NCI-H187 (cell line): ENCODE results near the gene ZMYM3.

Source experiments
- DNase-seq, 2 experiments: peaks; one replicate each; lab custom pipeline; 2025; lab: John Stamatoyannopoulos, UW

Gene ZMYM3

DNA sequence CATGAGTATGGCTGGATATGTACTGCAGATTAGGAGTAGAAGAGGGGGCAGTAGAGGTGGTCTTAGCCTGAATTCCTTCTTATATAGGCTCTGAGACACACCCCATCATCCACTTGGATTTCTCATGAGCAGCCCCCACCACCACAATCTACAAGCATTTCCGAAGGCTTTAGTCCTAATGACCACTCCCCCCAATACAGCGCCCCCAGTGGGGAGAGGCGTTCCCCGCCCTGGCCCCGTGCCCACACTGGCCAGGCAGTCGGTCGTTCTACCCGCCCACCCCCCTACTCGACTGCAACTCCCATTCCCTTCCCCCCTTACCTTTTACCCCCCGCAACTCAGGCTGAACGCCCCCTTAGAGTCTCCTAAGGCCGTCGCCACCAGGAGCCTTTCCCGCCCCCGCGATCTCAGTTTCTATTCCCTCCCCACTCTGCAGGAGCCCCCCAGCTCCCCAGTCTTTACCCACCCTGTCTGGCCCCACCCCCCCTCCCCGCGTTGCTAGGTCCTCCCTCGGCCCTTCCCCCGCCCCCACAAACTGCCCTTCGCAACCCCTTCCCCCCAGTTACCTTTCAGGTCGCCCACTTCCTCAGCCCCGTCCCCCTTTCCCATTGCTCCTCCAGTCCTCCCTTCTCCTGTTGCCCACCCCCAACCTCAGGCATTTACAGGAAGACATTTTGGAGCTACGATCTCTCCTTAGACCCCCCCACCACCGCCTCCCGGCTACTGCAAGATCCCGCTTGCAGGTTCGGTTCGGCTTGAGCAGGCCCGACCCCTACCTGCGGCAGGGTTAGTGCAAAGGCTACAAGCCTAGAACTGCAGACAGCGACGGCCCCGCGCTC lies 468 bp downstream of the ZMYM3 start:
- no peak for DNase-seq

DNA sequence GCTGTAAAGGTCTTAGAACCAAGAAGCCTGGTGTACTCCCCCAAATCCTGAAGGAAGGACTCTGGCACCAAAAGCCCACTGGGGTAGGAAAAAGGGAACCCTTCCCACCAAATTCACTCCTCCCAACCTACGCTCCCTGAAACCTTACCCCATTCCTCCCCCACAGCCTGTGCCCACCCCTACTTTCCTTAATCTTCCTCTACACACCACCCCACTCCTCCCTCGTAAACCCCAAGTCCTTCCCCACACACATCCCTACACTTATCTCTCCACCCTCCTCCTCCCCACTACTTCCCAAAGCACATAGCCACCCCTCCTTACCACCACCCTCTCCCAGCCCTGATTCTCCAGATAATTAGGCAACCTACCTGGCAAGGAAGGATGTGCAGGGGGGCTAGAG lies 1.7 kb downstream of the ZMYM3 start:
- no peak for DNase-seq

- no peak for DNase-seq
Observed at GRCh38 chrX:71251466-71251973, 2.4 kb downstream of the ZMYM3 start.

DNA sequence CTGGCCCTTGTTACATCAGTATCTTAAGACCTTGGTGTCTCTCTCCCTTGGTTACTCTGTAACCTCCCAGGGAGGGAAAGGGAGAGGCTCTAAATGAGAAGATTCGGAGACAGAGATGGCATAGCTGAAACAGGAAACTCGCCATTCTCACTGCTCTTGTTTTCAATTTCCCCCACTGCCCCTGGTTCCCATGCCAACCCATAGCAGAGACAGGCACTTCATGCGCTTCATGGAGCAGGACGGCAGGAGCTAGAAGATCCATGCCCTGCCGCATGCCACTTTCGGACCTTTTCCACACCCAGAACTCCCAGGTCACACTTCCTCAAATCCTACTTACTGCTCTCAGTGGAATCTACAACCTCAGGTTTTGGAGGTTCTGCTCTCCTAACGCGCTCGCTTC lies 3.1 kb downstream of the ZMYM3 start:
- DNase-seq, result no peak

GRCh38 chrX:71245159-71245558 lies 8.8 kb downstream of the ZMYM3 start:
- DNase-seq, result no peak

GRCh38 chrX:71244359-71245128 lies 9.4 kb downstream of the ZMYM3 start:
- DNase-seq, result no peak

GRCh38 chrX:71241301-71241700 lies 12.6 kb downstream of the ZMYM3 start:
- no peak for DNase-seq

DNA sequence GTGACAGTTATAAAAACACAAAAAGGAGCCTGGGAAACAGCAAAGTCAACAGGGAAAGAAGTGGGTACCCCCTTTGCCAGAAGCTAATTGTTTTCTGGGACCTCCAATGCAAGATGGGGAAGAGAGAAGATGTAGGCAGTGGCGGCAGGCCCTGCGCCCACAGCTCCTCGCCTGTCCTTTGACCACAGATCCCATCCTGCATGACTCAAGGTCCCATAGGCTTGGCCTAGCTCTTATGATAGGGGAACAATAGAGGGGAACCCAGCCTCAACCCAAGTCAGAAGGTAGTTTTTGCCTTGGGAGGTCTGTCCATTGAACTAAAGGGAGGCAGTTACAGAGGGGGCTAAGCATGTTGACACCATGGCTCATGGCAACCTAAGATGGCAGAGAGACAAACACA lies 14.2 kb downstream of the ZMYM3 start:
- DNase-seq, result no peak

DNA sequence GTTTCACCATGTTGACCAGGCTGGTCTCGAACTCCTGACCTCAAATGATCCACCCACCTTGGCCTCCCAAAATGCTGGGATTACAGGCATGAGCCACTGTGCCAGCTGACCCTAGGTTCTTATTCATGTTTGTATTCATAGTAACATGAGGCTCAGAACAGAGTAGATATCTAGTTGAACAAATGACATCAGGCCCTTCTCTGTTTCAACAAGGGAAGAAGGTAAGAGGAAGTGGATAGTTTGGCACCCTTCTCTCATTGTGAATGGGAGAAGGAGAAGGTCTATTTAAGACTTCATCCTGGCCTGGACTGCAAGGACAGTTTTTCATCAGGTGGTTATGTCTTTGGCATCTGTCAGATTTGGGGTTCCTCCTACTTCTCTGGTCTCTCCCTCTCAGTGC lies 17.1 kb downstream of the ZMYM3 start:
- no peak for DNase-seq

- DNase-seq, result no peak
Observed at GRCh38 chrX:71235482-71235881, 18.5 kb downstream of the ZMYM3 start.

- no peak for DNase-seq
Observed at GRCh38 chrX:71228063-71228642, 25.8 kb downstream of the ZMYM3 start.

DNA sequence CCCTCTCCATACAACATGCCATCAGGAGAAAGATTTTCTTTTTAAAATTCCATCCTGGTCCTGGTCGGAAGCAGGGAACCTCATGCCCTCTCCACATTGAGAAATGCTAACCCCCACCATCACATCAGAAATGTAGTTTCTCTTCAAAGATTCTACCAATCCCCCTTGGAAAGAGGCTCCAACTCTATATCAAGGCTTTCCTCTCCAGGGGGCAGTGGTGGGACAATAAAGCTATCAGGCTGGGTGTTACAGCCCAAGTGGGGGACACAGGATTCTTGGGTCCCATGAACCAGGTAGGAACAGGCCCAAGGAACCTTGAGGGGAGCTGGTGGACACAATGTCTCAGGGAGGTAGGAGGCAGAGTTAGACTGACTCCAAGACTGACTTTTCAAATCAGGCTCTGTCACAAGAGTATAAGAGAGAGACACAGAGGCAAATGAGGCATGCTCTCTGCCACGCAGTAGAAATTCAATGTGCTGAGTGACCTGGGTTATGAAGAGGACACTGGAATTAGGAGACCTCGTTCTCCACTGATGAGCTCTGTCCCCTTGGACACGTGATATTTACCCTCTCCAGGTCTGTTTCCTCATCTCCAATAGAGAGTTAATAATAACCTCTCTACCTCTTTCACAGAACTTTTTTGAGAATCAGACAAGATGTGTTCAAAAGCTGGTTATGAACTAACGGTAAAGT lies 26.4 kb downstream of the ZMYM3 start:
- DNase-seq, result no peak

DNA sequence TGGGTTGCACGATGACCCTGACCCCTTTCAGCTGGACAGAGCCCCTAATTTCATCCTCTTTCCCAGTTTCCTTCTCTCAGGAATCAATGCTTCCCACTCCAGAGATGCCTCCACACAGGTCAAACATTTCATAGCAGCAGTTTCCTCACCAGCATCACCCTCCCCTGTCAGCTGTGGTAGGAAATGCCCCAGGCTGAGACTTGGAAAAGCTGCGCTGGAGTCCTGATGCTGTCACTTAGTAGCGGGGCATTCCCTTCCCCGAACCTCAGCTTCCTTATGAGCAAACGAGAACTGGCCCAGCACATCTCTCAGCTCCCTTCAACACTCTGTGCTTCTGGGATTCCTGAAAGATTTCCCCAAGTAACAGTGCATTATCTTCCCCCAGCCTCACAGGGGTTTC lies 28.3 kb downstream of the ZMYM3 start:
- DNase-seq, result no peak

DNA sequence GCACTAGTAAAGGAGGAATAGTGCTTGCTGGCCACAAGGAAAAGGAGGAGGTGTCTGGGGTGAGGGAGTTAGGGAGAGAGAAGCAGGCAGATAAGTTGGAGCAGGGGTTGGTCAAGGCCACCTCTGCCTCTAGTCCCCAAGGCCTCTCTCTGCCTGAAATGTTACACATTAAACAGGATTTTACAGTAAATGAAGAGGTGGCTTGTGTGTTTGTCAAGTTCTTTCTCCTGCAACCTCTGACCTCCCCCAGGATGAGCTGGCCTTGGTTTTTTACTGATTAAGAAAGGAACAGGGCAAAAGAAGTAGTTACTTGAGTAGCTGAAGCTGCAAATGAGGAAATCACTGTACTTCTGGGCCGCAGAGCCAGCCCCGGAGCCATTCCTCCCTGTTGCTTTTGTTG lies 28.9 kb downstream of the ZMYM3 start:
- no peak for DNase-seq

DNA sequence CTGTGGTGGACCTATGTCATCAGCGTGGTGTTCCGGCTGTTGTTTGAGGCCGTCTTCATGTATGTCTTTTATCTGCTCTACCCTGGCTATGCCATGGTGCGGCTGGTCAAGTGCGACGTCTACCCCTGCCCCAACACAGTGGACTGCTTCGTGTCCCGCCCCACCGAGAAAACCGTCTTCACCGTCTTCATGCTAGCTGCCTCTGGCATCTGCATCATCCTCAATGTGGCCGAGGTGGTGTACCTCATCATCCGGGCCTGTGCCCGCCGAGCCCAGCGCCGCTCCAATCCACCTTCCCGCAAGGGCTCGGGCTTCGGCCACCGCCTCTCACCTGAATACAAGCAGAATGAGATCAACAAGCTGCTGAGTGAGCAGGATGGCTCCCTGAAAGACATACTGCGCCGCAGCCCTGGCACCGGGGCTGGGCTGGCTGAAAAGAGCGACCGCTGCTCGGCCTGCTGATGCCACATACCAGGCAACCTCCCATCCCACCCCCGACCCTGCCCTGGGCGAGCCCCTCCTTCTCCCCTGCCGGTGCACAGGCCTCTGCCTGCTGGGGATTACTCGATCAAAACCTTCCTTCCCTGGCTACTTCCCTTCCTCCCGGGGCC lies 29.7 kb downstream of the ZMYM3 start:
- DNase-seq, result no peak

DNA sequence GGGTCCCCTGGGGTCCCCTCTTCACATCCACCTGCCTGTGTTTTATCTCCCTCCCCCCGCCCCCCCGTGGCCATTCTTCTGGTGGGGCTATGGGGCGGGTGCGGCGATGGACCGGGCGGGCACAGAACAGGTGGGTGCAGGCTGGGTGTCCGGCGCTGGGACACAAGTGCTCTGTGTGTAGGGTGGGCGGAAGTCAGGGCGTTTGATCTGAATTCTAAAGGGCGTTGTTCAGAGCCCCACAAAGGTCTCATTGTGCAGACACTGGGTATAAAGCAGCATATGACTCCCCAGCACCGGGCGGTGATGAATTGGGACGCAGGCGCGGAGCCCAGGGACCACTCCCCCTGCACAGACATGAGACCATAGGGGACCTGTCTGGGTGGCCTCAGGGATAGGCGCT lies 31.0 kb downstream of the ZMYM3 start, which contains the start of gene GJB1:
Gene GJB1 (plus strand): TSS at position 296 of the 400 bp plus-strand sequence. CDS start 484 bp downstream, outside the sequence.
- no peak for DNase-seq

- DNase-seq, result no peak
Observed at GRCh38 chrX:71221145-71221544, 32.8 kb downstream of the ZMYM3 start.

GRCh38 chrX:71217298-71217697 lies 36.6 kb downstream of the ZMYM3 start:
- no peak for DNase-seq

- DNase-seq, result no peak
Observed at GRCh38 chrX:71216485-71216884, 37.5 kb downstream of the ZMYM3 start.

DNA sequence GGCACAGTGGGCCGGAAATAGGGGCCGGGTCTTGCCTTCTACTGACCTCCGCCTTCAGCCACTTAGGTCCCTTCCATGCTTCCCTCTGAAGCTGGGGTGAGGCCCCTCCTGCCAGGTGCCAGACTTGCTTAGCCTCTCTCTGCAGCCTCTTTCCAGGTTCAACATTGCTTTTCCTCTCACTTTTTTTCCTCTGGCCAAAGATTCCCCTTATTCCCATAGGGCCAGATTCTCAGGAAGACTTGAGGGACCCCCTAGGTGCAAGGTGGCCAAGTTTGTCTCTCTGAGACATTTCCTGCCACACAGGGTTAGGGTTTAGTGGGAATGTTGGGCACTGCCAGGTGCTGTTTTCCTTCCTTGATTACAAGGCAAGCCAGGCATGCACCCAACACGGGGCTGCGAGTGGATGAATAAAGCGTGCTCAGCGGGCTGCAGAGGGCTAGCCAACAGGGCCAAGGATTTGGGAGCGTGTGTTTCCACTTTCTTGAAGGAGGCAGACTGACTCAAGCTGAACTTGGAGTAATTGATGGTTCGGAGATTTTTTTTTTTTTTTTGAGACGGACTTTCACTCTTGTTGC lies 38.5 kb downstream of the ZMYM3 start:
- no peak for DNase-seq

DNA sequence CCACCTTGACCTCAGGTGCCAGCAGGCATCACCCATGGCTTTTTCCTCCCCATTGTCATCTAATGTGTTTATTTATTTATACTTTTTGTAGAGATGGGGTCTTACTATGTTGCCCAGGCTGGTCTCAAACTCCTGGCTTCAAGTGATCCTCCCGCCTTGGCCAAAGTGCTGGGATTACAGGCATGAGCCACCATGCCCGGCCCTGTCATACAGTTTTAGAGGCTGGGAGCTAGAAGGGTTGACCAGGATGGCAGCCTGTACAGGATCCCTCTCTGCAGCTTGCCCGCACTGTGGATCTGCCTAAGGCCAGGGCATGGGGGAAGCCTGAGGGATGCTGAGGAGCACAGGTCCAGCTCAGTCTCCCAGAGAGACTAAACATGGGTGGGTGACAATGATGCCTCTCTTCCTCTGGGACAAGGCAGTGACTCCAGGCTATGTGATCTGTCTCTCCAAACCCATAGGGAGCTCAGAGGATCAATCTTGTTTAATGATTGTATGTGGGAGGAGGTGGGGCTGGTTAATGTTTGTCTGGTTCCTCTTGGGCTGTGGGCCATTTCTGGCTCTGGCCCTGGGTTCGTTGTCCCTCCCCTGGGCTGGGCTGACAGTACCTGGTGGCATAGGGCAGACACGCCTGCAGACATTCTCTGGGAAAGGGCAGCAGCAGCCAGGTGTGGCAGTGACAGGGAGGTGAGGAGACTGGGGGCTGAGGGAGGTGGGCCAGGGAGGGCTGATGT lies 39.2 kb downstream of the ZMYM3 start:
- DNase-seq, result no peak
